H1 (cell line): ENCODE results near the gene KNDC1. TPM values are rescaled to one million over a fixed set of nuclear protein-coding genes. Genes with fewer than 3 reads are reported as not detected.

Source experiments
- CTCF ChIA-PET: fragments of 300-600 bp; sonication (Branson Sonifier 250); formaldehyde crosslinking; loops from one replicate; lab custom pipeline; 2021; ENCODE audit not compliant: partially characterized antibody; lab: Charles Lee
- POLR2A ChIA-PET: fragments of 300-600 bp; sonication (Branson Sonifier 250); formaldehyde crosslinking; loops from one replicate; lab custom pipeline; 2021; ENCODE audit warnings: inconsistent platforms; ENCODE audit not compliant: partially characterized antibody; lab: Charles Lee
- DNase-seq, 2 experiments: peaks; one replicate each; pipeline versions ENCODE4 v3.0.0 to v3.0.0-alpha.2; 2010 to 2022; ENCODE audit warnings: low spot score in 2 of 2, low read depth in 1 of 2, mixed read lengths in 1 of 2
- FAIRE-seq: peaks from 2 replicates; lab custom pipeline; 2011; peaks lifted over from hg19 to GRCh38; lab: Jason Lieb, UNC
- H2AFZ ChIP-seq: 2 replicates; pipeline ENCODE4 v1.8.1; 2012; ENCODE audit warnings: low read length, inconsistent platforms
- H2AK5ac ChIP-seq: 2 replicates; pipeline ENCODE4 v1.6.1; 2013; ENCODE audit warnings: low read depth, low read length
- H2BK120ac ChIP-seq: replicated peaks from 2 replicates; pipeline ENCODE3; 2013; ENCODE audit warnings: low read depth, low read length, inconsistent platforms
- H2BK12ac ChIP-seq: 2 replicates; pipeline ENCODE4 v1.6.1; 2013; ENCODE audit warnings: low read depth, low read length
- H2BK15ac ChIP-seq: 2 replicates; pipeline ENCODE4 v1.6.1; 2013; ENCODE audit warnings: low read length
- H2BK20ac ChIP-seq: 2 replicates; pipeline ENCODE4 v1.6.1; 2013; ENCODE audit warnings: low read length
- H2BK5ac ChIP-seq: 2 replicates; pipeline ENCODE4 v1.6.1; 2013; ENCODE audit warnings: low read depth, low read length
- H3K14ac ChIP-seq: 2 replicates; pipeline ENCODE4 v1.6.1; 2013; ENCODE audit warnings: inconsistent platforms; ENCODE audit not compliant: insufficient read length
- H3K18ac ChIP-seq: 2 replicates; pipeline ENCODE4 v1.6.1; 2013; ENCODE audit warnings: low read length; ENCODE audit errors: extremely low read depth
- H3K23ac ChIP-seq: 2 replicates; pipeline ENCODE4 v1.6.1; 2013; ENCODE audit warnings: inconsistent platforms; ENCODE audit not compliant: insufficient read length
- H3K23me2 ChIP-seq: 2 replicates; pipeline ENCODE4 v1.6.1; 2013; ENCODE audit warnings: low read depth, low read length
- H3K27ac ChIP-seq: 2 replicates; pipeline ENCODE4 v1.6.1; 2011; ENCODE audit warnings: low read depth, low read length, inconsistent platforms
- H3K27me3 ChIP-seq, 4 experiments: replicated peaks in 1 of 4; 1 replicate in 1 of 4; 2 replicates in 3 of 4; pipeline versions ENCODE4 v1.6.1 to v1.8.1; 2011 to 2013; ENCODE audit warnings: low read length in 3 of 4, mild to moderate bottlenecking in 3 of 4, inconsistent platforms in 2 of 4, mixed read lengths in 2 of 4, moderate library complexity in 1 of 4; ENCODE audit not compliant: control insufficient read depth in 3 of 4, insufficient read depth in 3 of 4; ENCODE audit errors: extremely low read depth in 1 of 4
- H3K36me3 ChIP-seq, 4 experiments: 2 replicates each; pipeline versions ENCODE4 v1.6.1 to v1.8.1; 2011 to 2013; ENCODE audit warnings: mild to moderate bottlenecking in 4 of 4, low read length in 3 of 4, moderate library complexity in 2 of 4, control low read depth in 1 of 4, inconsistent platforms in 1 of 4; ENCODE audit not compliant: insufficient read depth in 4 of 4, control insufficient read depth in 2 of 4
- H3K4ac ChIP-seq: replicated peaks from 2 replicates; pipeline ENCODE3; 2013; ENCODE audit warnings: low read length, low read depth, mixed read lengths, inconsistent platforms; ENCODE audit not compliant: insufficient read length
- H3K4me1 ChIP-seq, 4 experiments: replicated peaks in 1 of 4; 1 replicate in 1 of 4; 2 replicates in 3 of 4; pipeline versions ENCODE4 v1.6.1 to v1.8.1; 2011 to 2013; ENCODE audit warnings: low read length in 3 of 4, inconsistent platforms in 2 of 4, mixed read lengths in 1 of 4; ENCODE audit not compliant: insufficient read depth in 4 of 4, control insufficient read depth in 3 of 4
- H3K4me2 ChIP-seq, 2 experiments: 2 replicates each; pipeline versions ENCODE4 v1.6.1 to v1.8.1; 2011 to 2013; ENCODE audit warnings: low read depth in 2 of 2, low read length in 2 of 2, control low read depth in 1 of 2, inconsistent platforms in 1 of 2, mild to moderate bottlenecking in 1 of 2; ENCODE audit not compliant: insufficient read depth in 1 of 2
- H3K4me3 ChIP-seq, 4 experiments: fragments of 200-600, 300-600 bp in 1 of 4; sonication (generic), shearing (Covaris generic), sonication (Bioruptor Twin) in 1 of 4; 2 replicates each; pipeline versions ENCODE4 v1.5.1 to v1.8.1; 2011 to 2016; ENCODE audit warnings: low read length in 4 of 4, low read depth in 3 of 4, control low read depth in 2 of 4, inconsistent platforms in 2 of 4, mild to moderate bottlenecking in 2 of 4, mixed read lengths in 1 of 4, moderate library complexity in 1 of 4; ENCODE audit not compliant: insufficient read depth in 2 of 4; ENCODE audit errors: extremely low read depth in 1 of 4
- H3K56ac ChIP-seq: replicated peaks from 2 replicates; pipeline ENCODE3; 2013; ENCODE audit warnings: low read depth, mild to moderate bottlenecking, mixed read lengths, low read length, inconsistent platforms; ENCODE audit not compliant: insufficient read length
- H3K79me1 ChIP-seq: 2 replicates; pipeline ENCODE4 v1.6.1; 2013; ENCODE audit warnings: low read depth, low read length, control low read depth
- H3K79me2 ChIP-seq, 2 experiments: 2 replicates each; pipeline versions ENCODE4 v1.6.1 to v1.8.1; 2012 to 2013; ENCODE audit warnings: low read length in 2 of 2, mild to moderate bottlenecking in 2 of 2, inconsistent platforms in 1 of 2; ENCODE audit not compliant: insufficient read depth in 2 of 2, control insufficient read depth in 1 of 2
- H3K9ac ChIP-seq, 4 experiments: replicated peaks in 1 of 4; 1 replicate in 1 of 4; 2 replicates in 3 of 4; pipeline versions ENCODE4 v1.6.1 to v1.8.1; 2011 to 2013; ENCODE audit warnings: low read depth in 3 of 4, low read length in 3 of 4, control low read depth in 2 of 4, mild to moderate bottlenecking in 2 of 4, moderate library complexity in 2 of 4, inconsistent platforms in 1 of 4; ENCODE audit errors: extremely low read depth in 1 of 4
- H3K9me3 ChIP-seq, 2 experiments: 2 replicates each; pipeline versions ENCODE4 v1.6.1 to v1.8.1; 2012 to 2013; ENCODE audit warnings: mild to moderate bottlenecking in 2 of 2, moderate library complexity in 2 of 2, control low read depth in 1 of 2, inconsistent platforms in 1 of 2, low read depth in 1 of 2, low read length in 1 of 2, mixed read lengths in 1 of 2; ENCODE audit not compliant: insufficient read depth in 2 of 2
- H4K20me1 ChIP-seq, 2 experiments: replicated peaks in 1 of 2; 2 replicates each; pipeline versions ENCODE3 to v1.8.1; 2011 to 2013; ENCODE audit warnings: inconsistent platforms in 2 of 2, low read length in 2 of 2, mild to moderate bottlenecking in 1 of 2; ENCODE audit not compliant: insufficient read depth in 2 of 2, control insufficient read depth in 1 of 2
- H4K5ac ChIP-seq: 2 replicates; pipeline ENCODE4 v1.6.1; 2013; ENCODE audit warnings: low read length, low read depth, mixed read lengths, inconsistent platforms; ENCODE audit not compliant: insufficient read length
- H4K8ac ChIP-seq: 2 replicates; pipeline ENCODE4 v1.8.0; 2013; ENCODE audit warnings: mild to moderate bottlenecking, moderate library complexity, low read length, inconsistent platforms; ENCODE audit not compliant: insufficient read depth; ENCODE audit errors: extremely low read depth
- H4K91ac ChIP-seq: replicated peaks from 2 replicates; pipeline ENCODE3; 2013; ENCODE audit warnings: low read length, mixed read lengths, inconsistent platforms; ENCODE audit not compliant: insufficient read length
- CEBPB ChIP-seq: IDR thresholded peaks from 2 replicates; pipeline ENCODE4 v1.6.1; 2012; ENCODE audit warnings: low read depth, low read length
- CHD1 ChIP-seq: IDR thresholded peaks from 2 replicates; pipeline ENCODE4 v1.6.1; 2012; ENCODE audit warnings: low read depth, low read length, improper control_type of control experiment
- WGBS, 2 experiments: shearing (Covaris generic) in 1 of 2; methylation state at CpG; one replicate each; pipeline versions ENCODE4 v1.1.6 to v1.1.7; 2013 to 2015; ENCODE audit warnings: low lambda C conversion rate in 2 of 2, mixed read lengths in 2 of 2, inconsistent platforms in 1 of 2, low coverage in 1 of 2, missing lambda C conversion rate in 1 of 2; ENCODE audit not compliant: insufficient replicate concordance in 2 of 2, insufficient coverage in 1 of 2, insufficient read length in 1 of 2; ENCODE audit errors: extremely low coverage in 1 of 2, missing lambda C conversion rate in 1 of 2; 5-methylcytosine and 5-hydroxymethylcytosine counted together
- polyA plus RNA-seq, 7 experiments: library from polyadenylated mRNA; depleted of rRNA in 3 of 7; stranded (reverse) in 5 of 7; unstranded in 2 of 7; fragments of >200 nt in 5 of 7; fragments of 200-250 nt in 2 of 7; gene quantifications; 1 replicate in 5 of 7; 2 replicates in 1 of 7; 4 replicates in 1 of 7; pipeline versions ENCODE4 v1.2.1 to v1.2.3, GENCODE V29; 2011 to 2013; ENCODE audit warnings: missing spikeins in 2 of 7, mixed read lengths in 2 of 7
- total RNA-seq: library from RNA; stranded (reverse); fragmentation: NEBNext Ultra II Directional; extraction: Animal tissue kit (Norgen Biotek cat#: 25700); gene quantifications from 2 replicates; pipeline ENCODE4 v1.2.1, GENCODE V29; 2021

KNDC1 gene
- total and polyA plus RNA-seq, 2 of the 8 experiments (the other 6 are each of a cell fraction or from before 2014, with no cell fraction given) = 7.5 to 16.7 TPM

DNA sequence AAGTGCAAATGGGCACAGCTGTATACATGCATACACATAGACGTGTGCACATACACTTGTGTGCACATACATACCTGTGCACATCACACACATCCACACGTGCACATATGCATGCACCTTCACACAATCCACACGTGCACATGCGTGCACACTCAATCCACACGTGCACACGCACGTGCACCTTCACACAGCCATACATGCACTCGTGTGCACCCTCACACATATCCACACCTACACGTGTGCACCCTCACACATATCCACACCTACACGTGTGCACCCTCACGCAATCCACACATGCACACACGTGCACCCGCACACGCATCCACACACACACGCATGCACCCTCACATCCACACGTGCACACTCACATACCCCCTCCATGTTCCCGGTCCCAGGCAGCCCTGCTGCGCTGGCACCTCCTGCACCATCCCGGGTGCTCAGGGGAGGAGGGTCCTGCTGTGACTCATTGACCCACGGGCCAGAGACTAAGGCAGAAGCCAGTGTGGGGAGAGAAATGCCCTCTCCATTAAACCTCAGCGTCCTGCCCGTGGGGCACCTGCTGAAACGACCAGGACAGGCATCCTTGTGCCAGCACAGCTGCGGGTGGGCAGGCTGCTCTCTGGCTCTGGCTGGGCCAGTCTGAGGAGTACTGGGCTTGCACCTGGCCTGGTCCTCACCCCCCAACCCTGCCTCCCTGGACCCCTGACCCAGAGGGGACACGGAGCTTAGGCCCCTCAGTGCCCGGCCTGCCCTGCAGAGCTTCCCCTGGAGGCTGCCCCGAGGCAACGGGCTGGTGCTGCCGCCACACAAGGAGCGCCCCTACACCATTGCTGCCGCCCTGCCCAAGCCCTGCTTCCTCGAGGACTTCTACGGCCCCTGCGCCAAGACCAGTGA is 52.2 kb downstream of the KNDC1 start:
- peaks cover 0 to 12% of the 10 kb centered on the region in 2 experiments for H4K20me1 ChIP-seq
- no peak overlapping the region for H3K4me2 ChIP-seq
- no peak overlapping the region for H3K14ac ChIP-seq
- H3K36me3 ChIP-seq = no peaks in the 10 kb centered on the region; a peak in 3 of 8 replicates
- H2BK12ac ChIP-seq = 0 out of 2 replicates have a peak overlapping the region, but pooled peaks have one; percentile 17
- peaks cover 0 to 4% of the 10 kb centered on the region in 2 experiments; a peak in 1 of 4 replicates for H3K9me3 ChIP-seq
- no peak overlapping the region for H3K27ac ChIP-seq
- no peak overlapping the region for H3K23ac ChIP-seq
- H2BK20ac ChIP-seq = no peak overlapping the region
- H2AK5ac ChIP-seq = no peak overlapping the region
- DNase-seq (no peak), FAIRE-seq (no peak)
- no peak overlapping the region for H4K5ac ChIP-seq
- no peak overlapping the region for H3K4me3 ChIP-seq
- no peak overlapping the region for H3K56ac ChIP-seq
- ChIA-PET POLR2A (interaction anchor here (1.4 to 2.3 kb wide), 4 partner anchors 7 to 51 kb away, joined by 3 to 8 read pairs (median 6); no protein-coding TSS in a partner anchor), CTCF (interaction anchor here (0.6 to 1.9 kb wide), 6 partner anchors 14 to 308 kb away, joined by 3 to 5 read pairs (median 3); no protein-coding TSS in a partner anchor)
- no peak overlapping the region for H2BK120ac ChIP-seq
- H2BK5ac ChIP-seq = no peak overlapping the region
- peak overlapping the region; percentile 38 for H3K4ac ChIP-seq
- H3K27me3 ChIP-seq = no peaks in the 10 kb centered on the region; a peak in 1 of 7 replicates
- no peaks in the 10 kb centered on the region; a peak in 1 of 7 replicates for H3K4me1 ChIP-seq
- no peaks in the 10 kb centered on the region for H3K79me1 ChIP-seq
- TF ChIP-seq CHD1 = no peak
- no peak for TF ChIP-seq CEBPB
- 0 out of 2 replicates have a peak overlapping the region, but pooled peaks have one; percentile 81 for H2BK15ac ChIP-seq
- no peak overlapping the region for H2AFZ ChIP-seq
- peaks cover 8% of the 10 kb centered on the region for H3K23me2 ChIP-seq
- no peak overlapping the region for H4K91ac ChIP-seq
- no peak overlapping the region for H3K18ac ChIP-seq
- H3K9ac ChIP-seq = no peak overlapping the region
- WGBS, 2 experiments = 95% methylated on average over 33 of the region's 34 CpGs; no CpG with 5 or more reads in 1 of the 2 experiments
- no peaks in the 10 kb centered on the region for H3K79me2 ChIP-seq
- H4K8ac ChIP-seq = no peak overlapping the region
